K562 (cell line): ENCODE data around the gene AGRP. TPM values are rescaled to one million over a fixed set of nuclear protein-coding genes. Genes with fewer than 3 reads are reported as not detected.
A peak's percentile ranks its signal among the peaks of the same experiment; 100 is the strongest.

Experiments
- RB1 ChIP-seq: fragments of 450-650 bp; IDR thresholded peaks from 2 replicates; pipeline ENCODE4 v1.6.1; 2017; ENCODE audit warnings: low read depth, mild to moderate bottlenecking
- RBM22 ChIP-seq: fragments of 200-400 bp; formaldehyde crosslinking; IDR thresholded peaks from 2 replicates; pipeline ENCODE4 v1.6.1; 2018; ENCODE audit warnings: low read length, low read depth; ENCODE audit not compliant: poor library complexity, severe bottlenecking
- SAP30 ChIP-seq: fragments of 200-600 bp; sonication (generic); IDR thresholded peaks from 2 replicates; pipeline ENCODE4 v1.6.1; 2012; ENCODE audit warnings: borderline replicate concordance, low read depth, mild to moderate bottlenecking, moderate library complexity, low read length, control low read depth, inconsistent platforms; ENCODE audit not compliant: insufficient read depth, poor library complexity, severe bottlenecking
- SLC30A9 ChIP-seq: fragments of 250-450 bp; sonication (Bioruptor Pico); IDR thresholded peaks from 2 replicates; pipeline ENCODE4 v1.8.0; 2022; ENCODE audit warnings: mild to moderate bottlenecking, moderate library complexity
- polyA plus RNA-seq, 8 experiments: library from polyadenylated mRNA; depleted of rRNA in 4 of 8; stranded (reverse) in 5 of 8; unstranded in 3 of 8; fragments of >200 nt; fragmentation: Nextera tagmentation in 2 of 8; fragmentation: Illumina TruSeq in 1 of 8; extraction: Ambion mirVana in 2 of 8; extraction: Trizol in 1 of 8; gene quantifications; 2 replicates each; pipeline versions ENCODE4 v1.2.1 to v1.2.3, GENCODE V29; 2011 to 2014; ENCODE audit warnings: inconsistent platforms in 1 of 8, missing spikeins in 1 of 8
- total RNA-seq, 7 experiments: library from RNA; depleted of rRNA in 6 of 7; stranded (reverse); fragments of >200 nt in 6 of 7; fragmentation: Illumina TruSeq in 2 of 7; extraction: Trizol in 2 of 7; gene quantifications; 2 replicates each; pipeline versions ENCODE4 v1.2.1 to v1.2.3, GENCODE V29; 2011 to 2021; ENCODE audit warnings: low replicate concordance in 1 of 7
- TF ChIP-seq, protein P1 (sequence below): fragments of 450-650 bp; IDR thresholded peaks from 2 replicates; pipeline ENCODE4 v1.6.1; 2016; ENCODE audit warnings: low read depth, mild to moderate bottlenecking, moderate library complexity
- TF ChIP-seq, protein P2 (sequence below): sonication (generic); formaldehyde crosslinking; IDR thresholded peaks from 2 replicates; pipeline ENCODE4 v1.8.1; 2023; ENCODE audit warnings: mild to moderate bottlenecking, missing genetic modification reagents
- TF ChIP-seq, protein P3 (sequence below): fragments of 200-800 bp; sonication (Bioruptor generic); IDR thresholded peaks from 2 replicates; pipeline ENCODE4 v1.6.1; 2016; ENCODE audit warnings: missing genetic modification characterization, missing compliant biosample characterization

AGRP gene
- total and polyA plus RNA-seq, 9 of the 15 experiments (the other 6 are each of a cell fraction or from before 2014, with no cell fraction given): not detected

DNA sequence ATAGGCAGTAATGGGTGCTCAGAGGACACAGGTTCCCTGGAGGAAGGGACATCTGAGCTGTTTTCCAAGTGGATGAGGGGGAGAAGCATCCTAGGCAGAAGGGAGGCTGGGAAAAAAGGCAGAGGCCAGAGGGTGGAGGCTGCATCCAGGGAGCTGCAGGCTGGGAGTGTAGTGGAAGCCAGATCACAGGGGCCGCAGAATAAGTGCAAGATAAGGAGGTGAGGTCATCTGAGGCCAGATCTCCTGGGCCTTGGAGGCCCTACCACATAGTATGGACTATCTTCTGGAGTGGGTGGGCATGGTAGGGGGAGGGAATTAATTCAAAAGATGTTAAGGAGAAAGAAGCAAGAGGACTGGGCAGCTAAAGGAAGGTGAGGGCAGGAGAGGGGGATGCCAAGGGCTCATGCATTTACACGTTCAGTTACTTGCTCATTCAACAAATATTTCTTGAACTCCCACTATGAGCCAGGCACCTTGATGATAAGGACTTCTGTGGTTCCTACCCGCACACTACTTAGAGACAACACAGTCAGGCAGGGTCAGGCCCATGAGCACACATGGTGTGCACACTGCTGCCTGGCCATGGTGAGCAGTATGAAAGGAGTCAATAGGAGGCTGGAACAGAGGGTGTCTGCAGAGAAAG, 42.9 kb upstream of the AGRP start (continued):
- no peak for TF ChIP-seq RBM22
- no peak for TF ChIP-seq SAP30
- TF ChIP-seq RB1: no peak
- TF ChIP-seq, protein P1, sequence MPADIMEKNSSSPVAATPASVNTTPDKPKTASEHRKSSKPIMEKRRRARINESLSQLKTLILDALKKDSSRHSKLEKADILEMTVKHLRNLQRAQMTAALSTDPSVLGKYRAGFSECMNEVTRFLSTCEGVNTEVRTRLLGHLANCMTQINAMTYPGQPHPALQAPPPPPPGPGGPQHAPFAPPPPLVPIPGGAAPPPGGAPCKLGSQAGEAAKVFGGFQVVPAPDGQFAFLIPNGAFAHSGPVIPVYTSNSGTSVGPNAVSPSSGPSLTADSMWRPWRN: peak; percentile 27
- TF ChIP-seq SLC30A9 (CRISPR knock-in tag): no peak
- TF ChIP-seq, protein P2, sequence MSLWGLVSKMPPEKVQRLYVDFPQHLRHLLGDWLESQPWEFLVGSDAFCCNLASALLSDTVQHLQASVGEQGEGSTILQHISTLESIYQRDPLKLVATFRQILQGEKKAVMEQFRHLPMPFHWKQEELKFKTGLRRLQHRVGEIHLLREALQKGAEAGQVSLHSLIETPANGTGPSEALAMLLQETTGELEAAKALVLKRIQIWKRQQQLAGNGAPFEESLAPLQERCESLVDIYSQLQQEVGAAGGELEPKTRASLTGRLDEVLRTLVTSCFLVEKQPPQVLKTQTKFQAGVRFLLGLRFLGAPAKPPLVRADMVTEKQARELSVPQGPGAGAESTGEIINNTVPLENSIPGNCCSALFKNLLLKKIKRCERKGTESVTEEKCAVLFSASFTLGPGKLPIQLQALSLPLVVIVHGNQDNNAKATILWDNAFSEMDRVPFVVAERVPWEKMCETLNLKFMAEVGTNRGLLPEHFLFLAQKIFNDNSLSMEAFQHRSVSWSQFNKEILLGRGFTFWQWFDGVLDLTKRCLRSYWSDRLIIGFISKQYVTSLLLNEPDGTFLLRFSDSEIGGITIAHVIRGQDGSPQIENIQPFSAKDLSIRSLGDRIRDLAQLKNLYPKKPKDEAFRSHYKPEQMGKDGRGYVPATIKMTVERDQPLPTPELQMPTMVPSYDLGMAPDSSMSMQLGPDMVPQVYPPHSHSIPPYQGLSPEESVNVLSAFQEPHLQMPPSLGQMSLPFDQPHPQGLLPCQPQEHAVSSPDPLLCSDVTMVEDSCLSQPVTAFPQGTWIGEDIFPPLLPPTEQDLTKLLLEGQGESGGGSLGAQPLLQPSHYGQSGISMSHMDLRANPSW (CRISPR knock-in tag): no peak
- TF ChIP-seq, protein P3, sequence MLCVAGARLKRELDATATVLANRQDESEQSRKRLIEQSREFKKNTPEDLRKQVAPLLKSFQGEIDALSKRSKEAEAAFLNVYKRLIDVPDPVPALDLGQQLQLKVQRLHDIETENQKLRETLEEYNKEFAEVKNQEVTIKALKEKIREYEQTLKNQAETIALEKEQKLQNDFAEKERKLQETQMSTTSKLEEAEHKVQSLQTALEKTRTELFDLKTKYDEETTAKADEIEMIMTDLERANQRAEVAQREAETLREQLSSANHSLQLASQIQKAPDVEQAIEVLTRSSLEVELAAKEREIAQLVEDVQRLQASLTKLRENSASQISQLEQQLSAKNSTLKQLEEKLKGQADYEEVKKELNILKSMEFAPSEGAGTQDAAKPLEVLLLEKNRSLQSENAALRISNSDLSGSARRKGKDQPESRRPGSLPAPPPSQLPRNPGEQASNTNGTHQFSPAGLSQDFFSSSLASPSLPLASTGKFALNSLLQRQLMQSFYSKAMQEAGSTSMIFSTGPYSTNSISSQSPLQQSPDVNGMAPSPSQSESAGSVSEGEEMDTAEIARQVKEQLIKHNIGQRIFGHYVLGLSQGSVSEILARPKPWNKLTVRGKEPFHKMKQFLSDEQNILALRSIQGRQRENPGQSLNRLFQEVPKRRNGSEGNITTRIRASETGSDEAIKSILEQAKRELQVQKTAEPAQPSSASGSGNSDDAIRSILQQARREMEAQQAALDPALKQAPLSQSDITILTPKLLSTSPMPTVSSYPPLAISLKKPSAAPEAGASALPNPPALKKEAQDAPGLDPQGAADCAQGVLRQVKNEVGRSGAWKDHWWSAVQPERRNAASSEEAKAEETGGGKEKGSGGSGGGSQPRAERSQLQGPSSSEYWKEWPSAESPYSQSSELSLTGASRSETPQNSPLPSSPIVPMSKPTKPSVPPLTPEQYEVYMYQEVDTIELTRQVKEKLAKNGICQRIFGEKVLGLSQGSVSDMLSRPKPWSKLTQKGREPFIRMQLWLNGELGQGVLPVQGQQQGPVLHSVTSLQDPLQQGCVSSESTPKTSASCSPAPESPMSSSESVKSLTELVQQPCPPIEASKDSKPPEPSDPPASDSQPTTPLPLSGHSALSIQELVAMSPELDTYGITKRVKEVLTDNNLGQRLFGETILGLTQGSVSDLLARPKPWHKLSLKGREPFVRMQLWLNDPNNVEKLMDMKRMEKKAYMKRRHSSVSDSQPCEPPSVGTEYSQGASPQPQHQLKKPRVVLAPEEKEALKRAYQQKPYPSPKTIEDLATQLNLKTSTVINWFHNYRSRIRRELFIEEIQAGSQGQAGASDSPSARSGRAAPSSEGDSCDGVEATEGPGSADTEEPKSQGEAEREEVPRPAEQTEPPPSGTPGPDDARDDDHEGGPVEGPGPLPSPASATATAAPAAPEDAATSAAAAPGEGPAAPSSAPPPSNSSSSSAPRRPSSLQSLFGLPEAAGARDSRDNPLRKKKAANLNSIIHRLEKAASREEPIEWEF (CRISPR knock-in tag): no peak
